ENCODE data around the gene DMRT3. TPM values are rescaled to one million over a fixed set of nuclear protein-coding genes. Genes with fewer than 3 reads are reported as not detected.

The DMRT3 gene
- total RNA-seq, 1 experiment from 2014 or later = not detected

DNA sequence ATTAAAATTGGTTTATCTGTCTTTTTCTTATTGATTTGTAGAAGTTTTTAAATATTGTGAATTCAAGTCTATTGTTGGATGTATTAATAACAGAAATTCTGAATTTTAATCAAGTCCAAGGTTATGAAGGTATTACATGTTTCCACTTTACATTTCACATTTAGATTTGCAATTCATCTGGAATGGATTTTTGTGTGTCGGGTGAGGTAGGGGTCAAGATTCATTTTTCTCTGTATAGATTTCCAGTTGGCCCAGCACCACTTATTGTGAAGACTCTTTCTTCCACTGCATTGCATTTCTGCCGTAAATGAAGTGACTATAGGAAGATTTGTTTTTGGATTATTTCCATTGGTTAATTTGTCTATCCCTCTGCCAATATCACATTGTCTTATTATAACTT, 38.2 kb downstream of the DMRT3 start:
- TF ChIP-seq, protein P1, sequence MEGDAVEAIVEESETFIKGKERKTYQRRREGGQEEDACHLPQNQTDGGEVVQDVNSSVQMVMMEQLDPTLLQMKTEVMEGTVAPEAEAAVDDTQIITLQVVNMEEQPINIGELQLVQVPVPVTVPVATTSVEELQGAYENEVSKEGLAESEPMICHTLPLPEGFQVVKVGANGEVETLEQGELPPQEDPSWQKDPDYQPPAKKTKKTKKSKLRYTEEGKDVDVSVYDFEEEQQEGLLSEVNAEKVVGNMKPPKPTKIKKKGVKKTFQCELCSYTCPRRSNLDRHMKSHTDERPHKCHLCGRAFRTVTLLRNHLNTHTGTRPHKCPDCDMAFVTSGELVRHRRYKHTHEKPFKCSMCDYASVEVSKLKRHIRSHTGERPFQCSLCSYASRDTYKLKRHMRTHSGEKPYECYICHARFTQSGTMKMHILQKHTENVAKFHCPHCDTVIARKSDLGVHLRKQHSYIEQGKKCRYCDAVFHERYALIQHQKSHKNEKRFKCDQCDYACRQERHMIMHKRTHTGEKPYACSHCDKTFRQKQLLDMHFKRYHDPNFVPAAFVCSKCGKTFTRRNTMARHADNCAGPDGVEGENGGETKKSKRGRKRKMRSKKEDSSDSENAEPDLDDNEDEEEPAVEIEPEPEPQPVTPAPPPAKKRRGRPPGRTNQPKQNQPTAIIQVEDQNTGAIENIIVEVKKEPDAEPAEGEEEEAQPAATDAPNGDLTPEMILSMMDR (IDR thresholded peaks at IDR 0.05; ENCODE audit: insufficient read depth in 1 of 2, low read depth in 1 of 2, low read length in 1 of 2, severe bottlenecking in 1 of 2, unreplicated experiment in 1 of 2) = no peak
- intact Hi-C loops (cut with micrococcal nuclease; ENCODE audit: unreplicated experiment) = loop anchor here (5.0 kb wide), 1 partner anchor 608 kb away; no protein-coding TSS in a partner anchor
- ChIA-PET POLR2A (no interaction called here), CTCF (no interaction called here)
- Mint-ChIP-seq H3K27me3 (ENCODE audit: insufficient read depth, unreplicated experiment) (peaks cover 8% of the 10 kb centered on the region), H3K36me3 (ENCODE audit: insufficient read depth, unreplicated experiment) (no peaks in the 10 kb centered on the region), H3K27ac (ENCODE audit: unreplicated experiment) (no peak overlapping the region), H3K4me1 (ENCODE audit: low read depth, unreplicated experiment) (no peaks in the 10 kb centered on the region), H3K4me3 (ENCODE audit: unreplicated experiment) (no peak overlapping the region), H3K9me3 (ENCODE audit: unreplicated experiment) (no peaks in the 10 kb centered on the region)
- no peaks in the 10 kb centered on the region for H3K27me3 ChIP-seq (replicated peaks; ENCODE audit: control insufficient read depth, insufficient read depth, low read length)
- no TSS peak for BruUV-seq (replicated peaks)
- H3K4me1 ChIP-seq = no peaks in the 10 kb centered on the region
- no peak for DNase-seq
- H3K36me3 ChIP-seq (ENCODE audit: control insufficient read depth, insufficient read depth, low read length) = no peaks in the 10 kb centered on the region
- H3K4me3 ChIP-seq (ENCODE audit: low read depth, low read length) = no peak overlapping the region
- H3K9me3 ChIP-seq = no peaks in the 10 kb centered on the region

DNA sequence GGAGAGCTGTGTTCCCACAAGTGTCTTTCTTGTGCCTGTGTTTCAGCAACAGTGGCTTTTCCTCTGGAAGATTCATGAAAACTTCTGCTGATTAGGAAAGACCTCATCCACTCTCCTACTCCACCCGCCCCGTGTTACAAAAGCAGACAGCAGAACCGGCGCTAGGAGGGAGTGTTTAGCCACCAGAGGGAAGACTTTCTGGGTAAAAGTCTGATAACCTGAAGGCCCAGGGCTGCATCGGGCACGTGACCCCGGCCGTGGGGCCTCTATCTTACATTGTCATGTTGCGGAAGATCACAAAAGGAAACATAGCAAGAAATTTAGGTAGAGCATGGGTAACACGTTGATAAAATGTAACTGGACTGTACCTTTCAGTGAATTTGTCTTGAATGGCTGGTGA, 41.7 kb downstream of the DMRT3 start:
- POLR2A ChIA-PET = no interaction called here
- H3K4me3 ChIP-seq (ENCODE audit: low read depth, low read length) = no peak overlapping the region
- no peaks in the 10 kb centered on the region for H3K4me1 ChIP-seq
- Mint-ChIP-seq H3K4me1 (ENCODE audit: low read depth, unreplicated experiment) (no peaks in the 10 kb centered on the region), H3K4me3 (ENCODE audit: unreplicated experiment) (no peak overlapping the region), H3K36me3 (ENCODE audit: insufficient read depth, unreplicated experiment) (no peaks in the 10 kb centered on the region), H3K27ac (ENCODE audit: unreplicated experiment) (no peak overlapping the region), H3K27me3 (ENCODE audit: insufficient read depth, unreplicated experiment) (peaks cover 8% of the 10 kb centered on the region), H3K9me3 (ENCODE audit: unreplicated experiment) (no peaks in the 10 kb centered on the region)
- H3K36me3 ChIP-seq (ENCODE audit: control insufficient read depth, insufficient read depth, low read length) = no peaks in the 10 kb centered on the region
- CTCF ChIA-PET = no interaction called here
- H3K27me3 ChIP-seq (replicated peaks; ENCODE audit: control insufficient read depth, insufficient read depth, low read length) = no peaks in the 10 kb centered on the region
- TF ChIP-seq, protein P1 (IDR thresholded peaks at IDR 0.05; ENCODE audit: insufficient read depth in 1 of 2, low read depth in 1 of 2, low read length in 1 of 2, severe bottlenecking in 1 of 2, unreplicated experiment in 1 of 2) = peak; percentile 37 to 51
- no TSS peak for BruUV-seq (replicated peaks)
- DNase-seq = peak; percentile 49 to 57
- intact Hi-C loops (cut with micrococcal nuclease; ENCODE audit: unreplicated experiment) = loop anchor here (1.0 to 5.0 kb wide), 4 partner anchors 319 to 604 kb away; no protein-coding TSS in a partner anchor
- no peaks in the 10 kb centered on the region for H3K9me3 ChIP-seq

DNA sequence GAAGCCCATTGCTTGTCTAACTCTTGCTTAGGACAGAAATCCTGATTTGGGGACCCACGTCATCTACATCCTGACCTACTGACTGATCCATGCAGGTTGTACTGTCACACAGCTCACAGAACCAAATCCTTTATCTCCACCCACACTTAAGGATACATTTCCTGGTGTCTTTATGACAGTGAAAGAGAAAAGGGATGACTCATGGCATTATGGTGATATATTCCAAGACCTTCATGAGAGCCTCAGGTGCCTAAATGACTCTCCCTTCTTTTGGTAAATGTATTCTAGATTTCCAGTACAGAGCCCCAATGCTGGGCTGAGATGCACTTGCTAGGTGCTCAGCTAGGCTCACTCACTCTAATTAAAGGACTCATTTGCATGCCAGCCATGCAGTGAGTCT, 47.7 kb downstream of the DMRT3 start:
- Mint-ChIP-seq H3K4me3 (ENCODE audit: unreplicated experiment) (no peak overlapping the region), H3K9me3 (ENCODE audit: unreplicated experiment) (no peaks in the 10 kb centered on the region), H3K27me3 (ENCODE audit: insufficient read depth, unreplicated experiment) (peaks cover 12% of the 10 kb centered on the region), H3K36me3 (ENCODE audit: insufficient read depth, unreplicated experiment) (no peaks in the 10 kb centered on the region), H3K4me1 (ENCODE audit: low read depth, unreplicated experiment) (peaks cover 5% of the 10 kb centered on the region), H3K27ac (ENCODE audit: unreplicated experiment) (no peak overlapping the region)
- no TSS peak for BruUV-seq (replicated peaks)
- intact Hi-C loops (cut with micrococcal nuclease; ENCODE audit: unreplicated experiment) = no loop called here
- Histone ChIP-seq H3K4me3 (ENCODE audit: low read depth, low read length) (no peak overlapping the region), H3K27me3 (replicated peaks; ENCODE audit: control insufficient read depth, insufficient read depth, low read length) (no peaks in the 10 kb centered on the region), H3K4me1 (no peaks in the 10 kb centered on the region), H3K9me3 (no peaks in the 10 kb centered on the region), H3K36me3 (ENCODE audit: control insufficient read depth, insufficient read depth, low read length) (no peaks in the 10 kb centered on the region)
- POLR2A ChIA-PET = no interaction called here
- TF ChIP-seq, protein P1 (IDR thresholded peaks at IDR 0.05; ENCODE audit: insufficient read depth in 1 of 2, low read depth in 1 of 2, low read length in 1 of 2, severe bottlenecking in 1 of 2, unreplicated experiment in 1 of 2) = no peak
- CTCF ChIA-PET = no interaction called here
- no peak for DNase-seq

Measured in Caco-2 (cell line).